Hepatocyte (in vitro differentiated cells): ENCODE results near the gene TANC1. TPM values are rescaled to one million over a fixed set of nuclear protein-coding genes. Genes with fewer than 3 reads are reported as not detected.

ENCODE experiments used
- DNase-seq: peaks from one replicate; pipeline ENCODE4 v3.0.0-alpha.2; 2016; ENCODE audit warnings: low spot score
- H2AFZ ChIP-seq: fragments of 200-600 bp; sonication (generic); 2 replicates; pipeline ENCODE4 v1.6.0; 2016; ENCODE audit warnings: antibody characterized with exemption, mild to moderate bottlenecking
- H3K27ac ChIP-seq: fragments of 200-600 bp; sonication (generic); 2 replicates; pipeline ENCODE4 v1.5.1; 2016; ENCODE audit warnings: mild to moderate bottlenecking
- H3K27me3 ChIP-seq: fragments of 200-600 bp; sonication (generic); 2 replicates; pipeline ENCODE4 v1.6.1; 2016
- H3K36me3 ChIP-seq: fragments of 200-600 bp; sonication (generic); replicated peaks from 2 replicates; pipeline ENCODE4 v1.5.1; 2016; ENCODE audit warnings: low read depth; ENCODE audit not compliant: insufficient read depth
- H3K4me1 ChIP-seq: fragments of 200-600 bp; sonication (generic); 2 replicates; pipeline ENCODE4 v1.5.1; 2016; ENCODE audit warnings: mild to moderate bottlenecking, moderate library complexity; ENCODE audit not compliant: insufficient read depth
- H3K4me2 ChIP-seq: fragments of 200-600 bp; sonication (generic); 2 replicates; pipeline ENCODE4 v1.6.0; 2016
- H3K4me3 ChIP-seq: fragments of 200-600 bp; sonication (generic); 2 replicates; pipeline ENCODE4 v1.5.1; 2016; ENCODE audit warnings: mild to moderate bottlenecking
- H3K79me2 ChIP-seq: fragments of 200-600 bp; sonication (generic); 2 replicates; pipeline ENCODE4 v1.6.0; 2017; ENCODE audit warnings: mild to moderate bottlenecking
- H3K9me2 ChIP-seq: fragments of 200-600 bp; sonication (generic); replicated peaks from 2 replicates; pipeline ENCODE4 v1.6.0; 2017; ENCODE audit warnings: mild to moderate bottlenecking; ENCODE audit not compliant: insufficient read depth
- H3K9me3 ChIP-seq: fragments of 200-600 bp; sonication (generic); 2 replicates; pipeline ENCODE4 v1.5.1; 2016; ENCODE audit warnings: low read depth, mild to moderate bottlenecking
- H4K20me1 ChIP-seq: fragments of 200-600 bp; sonication (generic); 2 replicates; pipeline ENCODE4 v1.6.0; 2016; ENCODE audit warnings: mild to moderate bottlenecking; ENCODE audit not compliant: insufficient read depth, poor library complexity, severe bottlenecking
- EZH2 ChIP-seq: fragments of 200-600 bp; sonication (generic); IDR thresholded peaks from 2 replicates; pipeline ENCODE4 v1.6.1; 2016; ENCODE audit warnings: antibody characterized with exemption, mild to moderate bottlenecking, borderline replicate concordance
- EZH2phosphoT487 ChIP-seq: fragments of 200-600 bp; sonication (generic); IDR thresholded peaks from one replicate; pipeline ENCODE4 v1.6.1; 2018; ENCODE audit warnings: antibody characterized with exemption, mild to moderate bottlenecking, low read depth, moderate library complexity; ENCODE audit not compliant: unreplicated experiment, severe bottlenecking
- WGBS: methylation state at CpG from one replicate; pipeline ENCODE4 v1.1.6; 2016; ENCODE audit warnings: low lambda C conversion rate; ENCODE audit errors: missing lambda C conversion rate; 5-methylcytosine and 5-hydroxymethylcytosine counted together
- polyA plus RNA-seq: library from polyadenylated mRNA; unstranded; fragments of >200 nt; fragmentation: Nextera tagmentation; extraction: Ambion mirVana; gene quantifications from 2 replicates; pipeline ENCODE4 v1.2.1, GENCODE V29; 2016
- total RNA-seq: library from RNA; depleted of rRNA; stranded (reverse); fragments of >200 nt; gene quantifications from 2 replicates; pipeline ENCODE4 v1.2.3, GENCODE V29; 2014
- TF ChIP-seq, protein P1 (sequence below): fragments of 200-600 bp; sonication (generic); IDR thresholded peaks from 2 replicates; pipeline ENCODE4 v1.5.1; 2016; ENCODE audit warnings: antibody characterized with exemption, mild to moderate bottlenecking; ENCODE audit not compliant: poor library complexity

The TANC1 gene
- total and polyA plus RNA-seq, 2 experiments from 2014 or later, result 8.3 to 18.5 TPM

- no peaks in the 10 kb centered on the region for H3K9me3 ChIP-seq
- no peak overlapping the region for H3K4me3 ChIP-seq
- H3K4me1 ChIP-seq, result peaks cover 24% of the 10 kb centered on the region
- H3K9me2 ChIP-seq, result no peaks in the 10 kb centered on the region
- peaks cover 27% of the 10 kb centered on the region for H3K79me2 ChIP-seq
- TF ChIP-seq EZH2 (no peak), EZH2phosphoT487 (no peak)
- TF ChIP-seq, protein P1, sequence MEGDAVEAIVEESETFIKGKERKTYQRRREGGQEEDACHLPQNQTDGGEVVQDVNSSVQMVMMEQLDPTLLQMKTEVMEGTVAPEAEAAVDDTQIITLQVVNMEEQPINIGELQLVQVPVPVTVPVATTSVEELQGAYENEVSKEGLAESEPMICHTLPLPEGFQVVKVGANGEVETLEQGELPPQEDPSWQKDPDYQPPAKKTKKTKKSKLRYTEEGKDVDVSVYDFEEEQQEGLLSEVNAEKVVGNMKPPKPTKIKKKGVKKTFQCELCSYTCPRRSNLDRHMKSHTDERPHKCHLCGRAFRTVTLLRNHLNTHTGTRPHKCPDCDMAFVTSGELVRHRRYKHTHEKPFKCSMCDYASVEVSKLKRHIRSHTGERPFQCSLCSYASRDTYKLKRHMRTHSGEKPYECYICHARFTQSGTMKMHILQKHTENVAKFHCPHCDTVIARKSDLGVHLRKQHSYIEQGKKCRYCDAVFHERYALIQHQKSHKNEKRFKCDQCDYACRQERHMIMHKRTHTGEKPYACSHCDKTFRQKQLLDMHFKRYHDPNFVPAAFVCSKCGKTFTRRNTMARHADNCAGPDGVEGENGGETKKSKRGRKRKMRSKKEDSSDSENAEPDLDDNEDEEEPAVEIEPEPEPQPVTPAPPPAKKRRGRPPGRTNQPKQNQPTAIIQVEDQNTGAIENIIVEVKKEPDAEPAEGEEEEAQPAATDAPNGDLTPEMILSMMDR, result no peak
- peaks cover 10% of the 10 kb centered on the region for H4K20me1 ChIP-seq
- peak overlapping the region; percentile 92 for H2AFZ ChIP-seq
- WGBS, result 28% methylated on average over 12 of the region's 12 CpGs
- H3K27ac ChIP-seq, result peak overlapping the region; percentile 94
- H3K4me2 ChIP-seq, result peak overlapping the region; percentile 93
- H3K36me3 ChIP-seq, result no peaks in the 10 kb centered on the region
- H3K27me3 ChIP-seq, result no peaks in the 10 kb centered on the region
- DNase-seq, result no peak
Measured at GRCh38 chr2:158967114-158967730, 1.2 kb upstream of the TANC1 start.

DNA sequence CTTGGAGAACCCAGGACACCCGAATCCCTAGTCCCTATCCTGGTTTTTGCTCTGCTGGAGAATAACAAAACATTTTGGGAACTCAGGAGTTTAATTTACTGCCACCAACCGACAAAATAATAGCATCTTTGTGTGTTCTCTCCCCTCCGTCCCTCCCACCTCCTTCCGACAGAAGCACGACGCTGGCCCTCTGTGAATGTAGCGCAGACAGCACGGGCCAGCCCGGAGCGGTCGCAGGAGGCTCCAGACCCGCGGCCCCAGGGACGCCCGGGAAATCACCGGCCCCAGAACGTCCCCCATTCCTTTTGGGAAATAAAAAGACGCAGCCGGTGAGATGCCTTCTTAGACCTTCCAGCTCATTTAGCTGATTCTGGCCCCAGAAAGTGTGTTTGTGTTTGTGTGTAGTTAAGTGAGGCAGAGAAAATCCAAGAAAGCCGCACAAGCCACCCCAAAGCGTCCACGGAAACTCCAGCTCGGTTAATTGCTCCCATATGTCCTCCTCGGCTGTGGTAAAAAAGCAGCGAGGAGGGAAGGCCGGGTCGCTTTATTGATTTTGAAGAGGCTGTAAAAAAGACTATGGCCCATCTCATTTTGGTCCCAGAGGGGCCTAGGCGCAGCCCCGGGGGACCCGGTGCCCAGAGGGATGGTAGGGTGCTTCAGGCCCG is 577 bp upstream of the TANC1 start:
- 2% methylated on average over 31 of the region's 31 CpGs for WGBS
- H4K20me1 ChIP-seq, result peaks cover 17% of the 10 kb centered on the region
- no peaks in the 10 kb centered on the region for H3K9me3 ChIP-seq
- DNase-seq, result peak; percentile 64
- peak overlapping the region; percentile 92 for H2AFZ ChIP-seq
- H3K36me3 ChIP-seq, result no peaks in the 10 kb centered on the region
- peaks cover 30% of the 10 kb centered on the region for H3K4me1 ChIP-seq
- H3K27me3 ChIP-seq, result no peaks in the 10 kb centered on the region
- no peaks in the 10 kb centered on the region for H3K9me2 ChIP-seq
- peak overlapping the region; percentile 93 for H3K4me2 ChIP-seq
- H3K4me3 ChIP-seq, result peak overlapping the region; percentile 71
- TF ChIP-seq, protein P1, result no peak
- TF ChIP-seq EZH2 (no peak), EZH2phosphoT487 (no peak)
- H3K79me2 ChIP-seq, result peaks cover 33% of the 10 kb centered on the region
- H3K27ac ChIP-seq, result peak overlapping the region; percentile 94

- Histone ChIP-seq H3K79me2 (peaks cover 47% of the 10 kb centered on the region), H3K36me3 (no peaks in the 10 kb centered on the region)
Measured at GRCh38 chr2:158969162-158969714, 798 bp downstream of the TANC1 start.

More at GRCh38 chr2:158969162-158969714, 798 bp downstream of the TANC1 start:
- DNase-seq, result no peak
- H3K27me3 ChIP-seq, result no peaks in the 10 kb centered on the region
- peak overlapping the region; percentile 93 for H3K4me2 ChIP-seq
- peak overlapping the region; percentile 65 for H2AFZ ChIP-seq
- TF ChIP-seq EZH2phosphoT487, result no peak
- TF ChIP-seq EZH2, result no peak
- TF ChIP-seq, protein P1, result no peak
- no peaks in the 10 kb centered on the region for H3K9me2 ChIP-seq
- no peaks in the 10 kb centered on the region for H3K9me3 ChIP-seq
- H3K27ac ChIP-seq, result peak overlapping the region; percentile 94
- peak overlapping the region; percentile 88 for H3K4me3 ChIP-seq
- peaks cover 26% of the 10 kb centered on the region for H4K20me1 ChIP-seq
- 2% methylated on average over 34 of the region's 36 CpGs for WGBS
- peaks cover 40% of the 10 kb centered on the region for H3K4me1 ChIP-seq
